Measurements from ENCODE around the gene FTCD.

Gene FTCD

DNA sequence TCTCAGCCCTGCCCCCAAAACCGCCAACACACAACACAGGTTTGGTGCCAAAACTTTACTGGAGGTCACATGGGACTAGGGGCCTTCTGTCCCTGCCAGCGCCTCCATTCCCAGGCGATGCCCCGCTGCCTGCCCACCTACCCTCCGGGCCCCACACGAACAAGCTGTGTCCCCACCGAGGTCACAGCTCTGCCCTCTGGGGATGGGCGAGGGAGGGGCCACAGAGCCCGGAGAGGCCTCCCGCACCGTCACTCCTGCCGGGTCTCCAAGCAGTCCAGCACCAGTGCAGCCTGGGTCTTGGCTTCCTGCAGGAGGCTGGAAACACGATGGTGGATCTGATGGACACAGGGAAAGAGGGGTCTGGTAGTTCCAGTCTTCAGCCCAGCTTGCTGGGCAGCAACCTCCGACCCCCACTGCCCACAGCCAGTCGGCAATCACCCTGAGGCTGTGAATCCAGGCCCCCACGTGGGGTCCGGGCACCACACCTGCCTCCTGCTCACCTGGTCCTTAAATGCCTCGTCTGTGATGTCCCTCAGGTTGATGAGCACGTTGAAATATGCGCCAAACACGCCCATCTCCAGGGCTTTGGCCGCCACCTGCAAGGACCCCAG lies 18.5 kb downstream of the FTCD start:
- H3K4me3 ChIP-seq (ENCODE audit: low read depth, low read length) = no peak overlapping the region
- H3K9me3 ChIP-seq (ENCODE audit: control insufficient read depth, low read length) = no peaks in the 10 kb centered on the region
- no peak overlapping the region for H3K27ac ChIP-seq
- TF ChIP-seq, protein P1, sequence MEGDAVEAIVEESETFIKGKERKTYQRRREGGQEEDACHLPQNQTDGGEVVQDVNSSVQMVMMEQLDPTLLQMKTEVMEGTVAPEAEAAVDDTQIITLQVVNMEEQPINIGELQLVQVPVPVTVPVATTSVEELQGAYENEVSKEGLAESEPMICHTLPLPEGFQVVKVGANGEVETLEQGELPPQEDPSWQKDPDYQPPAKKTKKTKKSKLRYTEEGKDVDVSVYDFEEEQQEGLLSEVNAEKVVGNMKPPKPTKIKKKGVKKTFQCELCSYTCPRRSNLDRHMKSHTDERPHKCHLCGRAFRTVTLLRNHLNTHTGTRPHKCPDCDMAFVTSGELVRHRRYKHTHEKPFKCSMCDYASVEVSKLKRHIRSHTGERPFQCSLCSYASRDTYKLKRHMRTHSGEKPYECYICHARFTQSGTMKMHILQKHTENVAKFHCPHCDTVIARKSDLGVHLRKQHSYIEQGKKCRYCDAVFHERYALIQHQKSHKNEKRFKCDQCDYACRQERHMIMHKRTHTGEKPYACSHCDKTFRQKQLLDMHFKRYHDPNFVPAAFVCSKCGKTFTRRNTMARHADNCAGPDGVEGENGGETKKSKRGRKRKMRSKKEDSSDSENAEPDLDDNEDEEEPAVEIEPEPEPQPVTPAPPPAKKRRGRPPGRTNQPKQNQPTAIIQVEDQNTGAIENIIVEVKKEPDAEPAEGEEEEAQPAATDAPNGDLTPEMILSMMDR (IDR thresholded peaks at IDR 0.05) = no peak
- H2AFZ ChIP-seq = no peak overlapping the region
- no peak overlapping the region for H3K4me2 ChIP-seq (ENCODE audit: low read length)
- H3K4me1 ChIP-seq = no peaks in the 10 kb centered on the region
- H3K27me3 ChIP-seq (ENCODE audit: control insufficient read depth, insufficient read depth, low read length) = no peaks in the 10 kb centered on the region
- H3K9ac ChIP-seq = no peak overlapping the region
- no peaks in the 10 kb centered on the region for H3K79me2 ChIP-seq
- H3K36me3 ChIP-seq (ENCODE audit: control insufficient read depth, insufficient read depth, low read length) = no peaks in the 10 kb centered on the region

DNA sequence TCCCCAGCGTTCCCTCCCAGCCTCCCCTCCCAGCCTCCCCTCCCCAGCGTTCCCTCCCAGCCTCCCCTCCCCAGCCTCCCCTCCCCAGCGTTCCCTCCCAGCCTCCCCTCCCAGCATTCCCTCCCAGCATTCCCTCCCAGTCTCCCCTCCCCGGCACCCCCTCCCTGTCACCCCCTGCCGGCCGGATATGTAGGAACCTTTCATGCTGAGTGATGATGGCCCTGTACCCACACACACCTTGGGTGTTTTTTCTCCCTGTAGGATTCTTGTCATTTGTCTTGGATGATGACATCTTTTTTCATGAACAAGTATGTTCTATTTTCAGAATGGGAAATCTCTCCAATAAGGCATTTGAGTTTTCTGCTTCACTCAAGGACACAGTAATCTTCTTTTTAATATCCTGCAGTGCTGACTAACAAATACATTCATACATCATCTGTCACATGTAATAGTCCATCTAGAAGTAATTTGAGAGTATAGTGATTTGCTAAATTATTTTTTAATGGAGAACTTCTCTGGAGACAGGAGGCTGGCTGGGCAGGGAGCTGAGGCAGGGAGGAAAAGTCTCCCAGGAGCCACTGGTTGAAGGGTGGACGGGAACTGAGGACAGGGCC lies 19.5 kb downstream of the FTCD start:
- TF ChIP-seq, protein P1 (IDR thresholded peaks at IDR 0.05) = no peak
- Histone ChIP-seq H3K4me3 (ENCODE audit: low read depth, low read length) (no peak overlapping the region), H3K9ac (no peak overlapping the region), H3K27ac (no peak overlapping the region), H2AFZ (no peak overlapping the region), H3K4me2 (ENCODE audit: low read length) (no peak overlapping the region), H3K79me2 (no peaks in the 10 kb centered on the region), H3K27me3 (ENCODE audit: control insufficient read depth, insufficient read depth, low read length) (no peaks in the 10 kb centered on the region), H3K36me3 (ENCODE audit: control insufficient read depth, insufficient read depth, low read length) (no peaks in the 10 kb centered on the region), H3K9me3 (ENCODE audit: control insufficient read depth, low read length) (no peaks in the 10 kb centered on the region), H3K4me1 (no peaks in the 10 kb centered on the region)

DNA sequence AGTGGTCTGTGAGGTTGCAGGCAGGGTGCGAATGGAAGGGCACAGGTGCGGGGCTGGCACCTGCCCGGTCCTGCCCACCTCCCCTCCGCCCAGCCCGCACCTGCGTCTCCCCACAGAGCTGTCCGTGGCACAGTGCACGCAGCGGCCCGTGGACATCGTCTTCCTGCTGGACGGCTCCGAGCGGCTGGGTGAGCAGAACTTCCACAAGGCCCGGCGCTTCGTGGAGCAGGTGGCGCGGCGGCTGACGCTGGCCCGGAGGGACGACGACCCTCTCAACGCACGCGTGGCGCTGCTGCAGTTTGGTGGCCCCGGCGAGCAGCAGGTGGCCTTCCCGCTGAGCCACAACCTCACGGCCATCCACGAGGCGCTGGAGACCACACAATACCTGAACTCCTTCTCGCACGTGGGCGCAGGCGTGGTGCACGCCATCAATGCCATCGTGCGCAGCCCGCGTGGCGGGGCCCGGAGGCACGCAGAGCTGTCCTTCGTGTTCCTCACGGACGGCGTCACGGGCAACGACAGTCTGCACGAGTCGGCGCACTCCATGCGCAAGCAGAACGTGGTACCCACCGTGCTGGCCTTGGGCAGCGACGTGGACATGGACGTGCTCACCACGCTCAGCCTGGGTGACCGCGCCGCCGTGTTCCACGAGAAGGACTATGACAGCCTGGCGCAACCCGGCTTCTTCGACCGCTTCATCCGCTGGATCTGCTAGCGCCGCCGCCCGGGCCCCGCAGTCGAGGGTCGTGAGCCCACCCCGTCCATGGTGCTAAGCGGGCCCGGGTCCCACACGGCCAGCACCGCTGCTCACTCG lies 23.3 kb downstream of the FTCD start:
- TF ChIP-seq, protein P1 (IDR thresholded peaks at IDR 0.05) = no peak
- H3K79me2 ChIP-seq = no peaks in the 10 kb centered on the region
- H3K27me3 ChIP-seq (ENCODE audit: control insufficient read depth, insufficient read depth, low read length) = no peaks in the 10 kb centered on the region
- H3K4me3 ChIP-seq (ENCODE audit: low read depth, low read length) = no peak overlapping the region
- H3K9ac ChIP-seq = no peak overlapping the region
- H3K36me3 ChIP-seq (ENCODE audit: control insufficient read depth, insufficient read depth, low read length) = no peaks in the 10 kb centered on the region
- H3K9me3 ChIP-seq (ENCODE audit: control insufficient read depth, low read length) = no peaks in the 10 kb centered on the region
- H3K4me2 ChIP-seq (ENCODE audit: low read length) = no peak overlapping the region
- no peak overlapping the region for H3K27ac ChIP-seq
- H2AFZ ChIP-seq = no peak overlapping the region
- no peaks in the 10 kb centered on the region for H3K4me1 ChIP-seq

DNA sequence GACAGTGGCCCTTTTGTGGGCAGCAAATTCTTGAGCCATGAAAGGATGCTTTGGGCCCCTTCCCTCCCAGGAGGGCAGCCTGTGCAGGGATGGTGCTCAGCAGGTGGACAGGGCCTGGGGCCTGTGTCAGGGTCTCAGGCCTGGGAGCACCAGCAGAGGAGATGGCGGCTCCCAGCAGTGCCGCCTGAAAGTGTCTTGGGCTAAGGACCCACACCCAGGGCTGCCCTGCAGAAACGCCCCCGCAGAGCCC lies 23.9 kb downstream of the FTCD start:
- Histone ChIP-seq H3K4me3 (ENCODE audit: low read depth, low read length) (no peak overlapping the region), H3K27ac (no peak overlapping the region), H3K4me2 (ENCODE audit: low read length) (no peak overlapping the region), H3K27me3 (ENCODE audit: control insufficient read depth, insufficient read depth, low read length) (no peaks in the 10 kb centered on the region), H3K9me3 (ENCODE audit: control insufficient read depth, low read length) (no peaks in the 10 kb centered on the region), H2AFZ (no peak overlapping the region), H3K4me1 (no peaks in the 10 kb centered on the region), H3K36me3 (ENCODE audit: control insufficient read depth, insufficient read depth, low read length) (no peaks in the 10 kb centered on the region), H3K9ac (no peak overlapping the region), H3K79me2 (no peaks in the 10 kb centered on the region)
- TF ChIP-seq, protein P1 (IDR thresholded peaks at IDR 0.05) = no peak
